Osteoblast (primary cell): ENCODE results near the gene HRC. TPM values are rescaled to one million over a fixed set of nuclear protein-coding genes. Genes with fewer than 3 reads are reported as not detected.

Source experiments
- DNase-seq: peaks from one replicate; pipeline ENCODE4 v3.0.0; 2011; ENCODE audit warnings: low spot score, mixed read lengths; ENCODE audit not compliant: insufficient read length; ENCODE audit errors: missing footprints
- H2AFZ ChIP-seq: 2 replicates; pipeline ENCODE4 v1.6.0; 2011; ENCODE audit warnings: mild to moderate bottlenecking, low read length
- H3K27ac ChIP-seq: 2 replicates; pipeline ENCODE4 v1.5.1; 2011; ENCODE audit warnings: mild to moderate bottlenecking, low read depth, low read length, moderate library complexity
- H3K27me3 ChIP-seq: 2 replicates; pipeline ENCODE4 v1.6.0; 2012; ENCODE audit warnings: mild to moderate bottlenecking, control low read depth, inconsistent platforms, low read length, moderate library complexity; ENCODE audit not compliant: insufficient read depth
- H3K36me3 ChIP-seq: 2 replicates; pipeline ENCODE4 v1.5.1; 2011; ENCODE audit warnings: mild to moderate bottlenecking, low read length, control low read depth, moderate library complexity; ENCODE audit not compliant: insufficient read depth
- H3K4me1 ChIP-seq: 2 replicates; pipeline ENCODE4 v1.5.1; 2011; ENCODE audit warnings: mild to moderate bottlenecking, low read length, control low read depth, moderate library complexity; ENCODE audit not compliant: insufficient read depth
- H3K4me2 ChIP-seq: 2 replicates; pipeline ENCODE4 v1.6.0; 2011; ENCODE audit warnings: mild to moderate bottlenecking, low read length; ENCODE audit not compliant: insufficient read depth
- H3K4me3 ChIP-seq: fragments of 200-600 bp; sonication (generic); 3 replicates; pipeline ENCODE4 v1.5.1; 2012; ENCODE audit warnings: mild to moderate bottlenecking, low read length, inconsistent platforms; ENCODE audit not compliant: insufficient read depth
- H3K79me2 ChIP-seq: 2 replicates; pipeline ENCODE4 v1.6.0; 2012; ENCODE audit warnings: mild to moderate bottlenecking, low read length, control low read depth, inconsistent platforms; ENCODE audit not compliant: insufficient read depth
- H3K9me3 ChIP-seq: 2 replicates; pipeline ENCODE4 v1.5.1; 2011; ENCODE audit warnings: low read depth, low read length, control low read depth
- H4K20me1 ChIP-seq: 2 replicates; pipeline ENCODE4 v1.6.0; 2012; ENCODE audit warnings: mild to moderate bottlenecking, low read length, control low read depth; ENCODE audit not compliant: insufficient read depth
- total RNA-seq: library from RNA; depleted of rRNA; stranded (reverse); fragments of >200 nt; gene quantifications from 2 replicates; pipeline ENCODE4 v1.2.3, GENCODE V29; 2012
- TF ChIP-seq, protein P1 (sequence below): IDR thresholded peaks from 2 replicates; pipeline ENCODE4 v1.5.1; 2011; ENCODE audit warnings: mild to moderate bottlenecking, low read depth, low read length, moderate library complexity; ENCODE audit errors: extremely low read depth

Gene HRC
- total RNA-seq, 1 donor: not detected

DNA sequence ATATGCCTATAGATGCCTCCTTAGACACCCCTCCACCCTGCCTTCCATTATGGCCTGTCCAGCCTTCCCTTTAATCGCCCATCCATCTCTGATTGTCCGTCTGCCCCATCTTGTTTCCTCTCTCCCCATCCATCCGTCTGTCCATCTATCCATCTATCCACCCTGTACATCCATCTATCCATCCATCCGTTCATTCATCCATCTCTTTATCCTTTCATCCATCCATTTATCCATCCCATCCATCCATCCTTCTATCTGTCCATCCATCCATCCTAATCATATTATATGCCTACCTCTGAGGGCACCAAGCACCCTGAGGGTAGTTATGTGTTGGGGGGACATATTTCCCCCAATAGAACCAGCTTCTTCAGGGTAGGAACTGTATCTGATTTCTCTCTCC is 25.5 kb upstream of the HRC start:
- no peak overlapping the region for H3K4me2 ChIP-seq
- H2AFZ ChIP-seq: no peak overlapping the region
- H3K27me3 ChIP-seq: no peaks in the 10 kb centered on the region
- H3K79me2 ChIP-seq: no peaks in the 10 kb centered on the region
- no peak overlapping the region for H3K27ac ChIP-seq
- no peak for DNase-seq
- H3K4me3 ChIP-seq: no peak overlapping the region
- no peaks in the 10 kb centered on the region for H3K9me3 ChIP-seq
- peaks cover 35% of the 10 kb centered on the region for H3K36me3 ChIP-seq
- H4K20me1 ChIP-seq: no peaks in the 10 kb centered on the region
- peaks cover 15% of the 10 kb centered on the region for H3K4me1 ChIP-seq
- TF ChIP-seq, protein P1, sequence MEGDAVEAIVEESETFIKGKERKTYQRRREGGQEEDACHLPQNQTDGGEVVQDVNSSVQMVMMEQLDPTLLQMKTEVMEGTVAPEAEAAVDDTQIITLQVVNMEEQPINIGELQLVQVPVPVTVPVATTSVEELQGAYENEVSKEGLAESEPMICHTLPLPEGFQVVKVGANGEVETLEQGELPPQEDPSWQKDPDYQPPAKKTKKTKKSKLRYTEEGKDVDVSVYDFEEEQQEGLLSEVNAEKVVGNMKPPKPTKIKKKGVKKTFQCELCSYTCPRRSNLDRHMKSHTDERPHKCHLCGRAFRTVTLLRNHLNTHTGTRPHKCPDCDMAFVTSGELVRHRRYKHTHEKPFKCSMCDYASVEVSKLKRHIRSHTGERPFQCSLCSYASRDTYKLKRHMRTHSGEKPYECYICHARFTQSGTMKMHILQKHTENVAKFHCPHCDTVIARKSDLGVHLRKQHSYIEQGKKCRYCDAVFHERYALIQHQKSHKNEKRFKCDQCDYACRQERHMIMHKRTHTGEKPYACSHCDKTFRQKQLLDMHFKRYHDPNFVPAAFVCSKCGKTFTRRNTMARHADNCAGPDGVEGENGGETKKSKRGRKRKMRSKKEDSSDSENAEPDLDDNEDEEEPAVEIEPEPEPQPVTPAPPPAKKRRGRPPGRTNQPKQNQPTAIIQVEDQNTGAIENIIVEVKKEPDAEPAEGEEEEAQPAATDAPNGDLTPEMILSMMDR: no peak

DNA sequence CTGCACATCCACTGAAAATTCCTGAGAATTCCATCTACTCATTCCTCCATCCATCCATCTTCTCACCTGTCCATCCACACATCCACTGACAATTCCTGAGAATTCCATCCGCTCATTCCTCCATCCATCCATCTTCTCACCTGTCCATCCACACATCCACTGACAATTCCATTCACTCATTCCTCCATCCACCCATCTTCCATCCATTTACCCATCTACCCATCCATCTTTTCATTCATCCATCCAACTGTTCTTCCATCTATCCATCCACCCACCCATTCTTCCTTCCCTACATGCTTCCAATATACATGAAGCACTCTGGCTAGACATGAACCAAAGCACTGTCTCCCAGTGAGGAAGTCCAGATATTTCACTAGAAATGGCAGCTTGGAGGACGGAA is 18.0 kb upstream of the HRC start:
- H3K79me2 ChIP-seq: no peaks in the 10 kb centered on the region
- no peak overlapping the region for H3K27ac ChIP-seq
- H3K36me3 ChIP-seq: peaks cover 31% of the 10 kb centered on the region
- H3K27me3 ChIP-seq: no peaks in the 10 kb centered on the region
- no peak overlapping the region for H2AFZ ChIP-seq
- H3K4me2 ChIP-seq: no peak overlapping the region
- H4K20me1 ChIP-seq: no peaks in the 10 kb centered on the region
- H3K9me3 ChIP-seq: no peaks in the 10 kb centered on the region
- TF ChIP-seq, protein P1: no peak
- DNase-seq: no peak
- H3K4me3 ChIP-seq: no peak overlapping the region
- H3K4me1 ChIP-seq: peaks cover 15% of the 10 kb centered on the region

DNA sequence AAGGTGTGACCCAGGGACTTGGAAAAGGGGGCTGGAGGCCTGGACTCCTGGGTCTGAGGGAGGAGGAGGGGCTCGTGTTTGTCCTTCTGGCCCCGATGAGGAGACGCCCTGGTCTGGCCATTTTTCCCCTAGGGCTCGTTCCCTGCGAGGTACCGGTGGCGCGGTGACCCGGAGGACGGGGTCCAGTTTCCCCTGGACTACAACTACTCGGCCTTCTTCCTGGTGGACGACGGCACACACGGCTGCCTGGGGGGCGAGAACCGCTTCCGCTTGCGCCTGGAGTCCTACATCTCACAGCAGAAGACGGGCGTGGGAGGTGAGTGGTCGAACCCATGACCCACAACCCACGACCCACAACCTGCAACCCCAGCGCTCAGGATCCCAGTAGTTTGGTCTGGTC is 13.2 kb upstream of the HRC start:
- H3K4me1 ChIP-seq: no peaks in the 10 kb centered on the region
- TF ChIP-seq, protein P1: no peak
- H3K27ac ChIP-seq: no peak overlapping the region
- H3K27me3 ChIP-seq: no peaks in the 10 kb centered on the region
- H2AFZ ChIP-seq: no peak overlapping the region
- peaks cover 35% of the 10 kb centered on the region for H3K36me3 ChIP-seq
- peaks cover 7% of the 10 kb centered on the region for H3K79me2 ChIP-seq
- H3K4me2 ChIP-seq: no peak overlapping the region
- no peak for DNase-seq
- H3K9me3 ChIP-seq: no peaks in the 10 kb centered on the region
- no peak overlapping the region for H3K4me3 ChIP-seq
- H4K20me1 ChIP-seq: peaks cover 8% of the 10 kb centered on the region

DNA sequence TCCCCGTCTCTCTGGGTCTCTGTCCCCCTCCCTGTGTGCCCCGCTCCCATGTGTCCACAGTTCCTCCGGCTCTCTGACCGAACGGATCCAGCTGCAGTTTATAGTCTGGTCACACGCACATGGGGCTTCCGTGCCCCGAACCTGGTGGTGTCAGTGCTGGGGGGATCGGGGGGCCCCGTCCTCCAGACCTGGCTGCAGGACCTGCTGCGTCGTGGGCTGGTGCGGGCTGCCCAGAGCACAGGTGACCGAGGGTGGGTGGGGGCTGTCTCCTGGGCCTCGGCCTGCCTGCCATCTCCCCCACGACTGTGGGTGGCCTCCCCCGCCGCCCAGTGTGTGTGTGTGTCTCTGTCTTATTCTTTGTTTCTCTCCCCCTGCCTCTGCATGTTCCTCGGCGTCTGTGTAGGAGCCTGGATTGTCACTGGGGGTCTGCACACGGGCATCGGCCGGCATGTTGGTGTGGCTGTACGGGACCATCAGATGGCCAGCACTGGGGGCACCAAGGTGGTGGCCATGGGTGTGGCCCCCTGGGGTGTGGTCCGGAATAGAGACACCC is 12.7 kb upstream of the HRC start:
- Histone ChIP-seq H3K9me3 (no peaks in the 10 kb centered on the region), H3K79me2 (peaks cover 7% of the 10 kb centered on the region), H2AFZ (no peak overlapping the region), H3K27me3 (no peaks in the 10 kb centered on the region), H3K4me1 (no peaks in the 10 kb centered on the region), H4K20me1 (peaks cover 8% of the 10 kb centered on the region), H3K4me2 (no peak overlapping the region), H3K36me3 (peaks cover 35% of the 10 kb centered on the region), H3K27ac (no peak overlapping the region), H3K4me3 (no peak overlapping the region)
- TF ChIP-seq, protein P1: no peak
- peak; percentile 26 for DNase-seq
